B cell (primary cell): ENCODE results near the gene FOXO3.

Source experiments
- EZH2 ChIP-seq: IDR thresholded peaks from 2 replicates; pipeline ENCODE4 v1.6.1; 2012; ENCODE audit warnings: borderline replicate concordance, low read depth, mild to moderate bottlenecking, moderate library complexity, low read length; ENCODE audit not compliant: insufficient read depth, poor library complexity, severe bottlenecking
- TF ChIP-seq, protein P1 (sequence below): fragments of 200-600 bp; IDR thresholded peaks from one replicate; pipeline ENCODE4 v1.8.0; 2022; ENCODE audit warnings: antibody characterized with exemption, mild to moderate bottlenecking

DNA sequence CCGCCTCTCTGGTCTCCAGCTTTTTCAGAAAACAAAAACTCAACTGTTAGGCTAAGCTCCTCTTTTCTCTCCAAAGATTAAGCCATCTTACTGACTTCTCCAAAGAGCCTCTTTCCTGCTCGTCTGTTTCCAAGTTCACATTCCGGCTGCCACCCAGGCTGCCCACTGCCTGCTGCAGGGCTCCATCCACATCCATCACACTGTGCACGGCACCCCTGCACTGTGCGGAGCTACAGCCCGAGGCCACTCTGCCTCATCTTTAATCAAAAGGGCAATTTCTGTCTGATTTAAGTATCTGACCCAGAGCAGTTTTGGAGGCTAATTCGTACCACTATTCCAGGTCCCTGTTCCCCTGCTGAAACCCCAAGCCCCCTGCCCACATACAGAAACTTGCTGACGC, 145.9 kb downstream of the FOXO3 start:
- no peak for TF ChIP-seq EZH2
- TF ChIP-seq, protein P1, sequence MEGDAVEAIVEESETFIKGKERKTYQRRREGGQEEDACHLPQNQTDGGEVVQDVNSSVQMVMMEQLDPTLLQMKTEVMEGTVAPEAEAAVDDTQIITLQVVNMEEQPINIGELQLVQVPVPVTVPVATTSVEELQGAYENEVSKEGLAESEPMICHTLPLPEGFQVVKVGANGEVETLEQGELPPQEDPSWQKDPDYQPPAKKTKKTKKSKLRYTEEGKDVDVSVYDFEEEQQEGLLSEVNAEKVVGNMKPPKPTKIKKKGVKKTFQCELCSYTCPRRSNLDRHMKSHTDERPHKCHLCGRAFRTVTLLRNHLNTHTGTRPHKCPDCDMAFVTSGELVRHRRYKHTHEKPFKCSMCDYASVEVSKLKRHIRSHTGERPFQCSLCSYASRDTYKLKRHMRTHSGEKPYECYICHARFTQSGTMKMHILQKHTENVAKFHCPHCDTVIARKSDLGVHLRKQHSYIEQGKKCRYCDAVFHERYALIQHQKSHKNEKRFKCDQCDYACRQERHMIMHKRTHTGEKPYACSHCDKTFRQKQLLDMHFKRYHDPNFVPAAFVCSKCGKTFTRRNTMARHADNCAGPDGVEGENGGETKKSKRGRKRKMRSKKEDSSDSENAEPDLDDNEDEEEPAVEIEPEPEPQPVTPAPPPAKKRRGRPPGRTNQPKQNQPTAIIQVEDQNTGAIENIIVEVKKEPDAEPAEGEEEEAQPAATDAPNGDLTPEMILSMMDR = no peak
